NCI-H82 (cell line): ENCODE measurements around the gene SREBF2.

Experiments used
- DNase-seq: peaks from one replicate; lab custom pipeline; 2025; lab: John Stamatoyannopoulos, UW

The SREBF2 gene

DNA sequence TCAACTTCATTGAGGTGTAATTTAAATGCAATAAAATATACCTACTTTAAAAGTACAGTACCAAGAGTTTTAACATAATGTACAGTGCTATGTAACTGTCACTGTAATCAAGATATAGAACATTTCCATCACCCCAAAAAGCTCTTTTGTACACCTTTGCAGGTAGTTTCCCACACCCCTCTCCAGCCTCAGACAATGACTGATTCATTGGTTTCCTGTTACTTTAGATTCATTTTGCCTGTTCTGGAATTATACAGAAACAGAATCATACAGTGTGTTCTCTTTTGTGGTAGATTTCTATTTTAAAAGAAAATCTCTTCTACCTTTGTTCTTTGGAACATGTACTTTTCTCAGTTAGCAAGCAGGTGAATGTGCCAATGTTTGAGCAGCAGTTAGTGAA lies 43.8 kb downstream of the SREBF2 start:
- DNase-seq = no peak

DNA sequence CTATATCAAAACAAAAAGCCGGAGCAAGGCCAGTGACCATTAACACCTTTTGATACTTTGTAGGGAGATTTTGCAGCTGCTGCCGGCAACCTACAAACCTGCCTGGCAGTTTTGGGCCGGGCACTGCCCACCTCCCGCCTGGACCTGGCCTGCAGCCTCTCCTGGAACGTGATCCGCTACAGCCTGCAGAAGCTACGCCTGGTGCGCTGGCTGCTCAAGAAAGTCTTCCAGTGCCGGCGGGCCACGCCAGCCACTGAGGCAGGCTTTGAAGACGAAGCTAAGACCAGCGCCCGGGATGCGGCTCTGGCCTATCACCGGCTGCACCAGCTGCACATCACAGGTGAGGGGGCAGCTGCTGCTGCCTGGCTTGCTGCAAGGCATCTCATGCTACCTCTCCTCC lies 47.7 kb downstream of the SREBF2 start:
- DNase-seq = no peak

DNA sequence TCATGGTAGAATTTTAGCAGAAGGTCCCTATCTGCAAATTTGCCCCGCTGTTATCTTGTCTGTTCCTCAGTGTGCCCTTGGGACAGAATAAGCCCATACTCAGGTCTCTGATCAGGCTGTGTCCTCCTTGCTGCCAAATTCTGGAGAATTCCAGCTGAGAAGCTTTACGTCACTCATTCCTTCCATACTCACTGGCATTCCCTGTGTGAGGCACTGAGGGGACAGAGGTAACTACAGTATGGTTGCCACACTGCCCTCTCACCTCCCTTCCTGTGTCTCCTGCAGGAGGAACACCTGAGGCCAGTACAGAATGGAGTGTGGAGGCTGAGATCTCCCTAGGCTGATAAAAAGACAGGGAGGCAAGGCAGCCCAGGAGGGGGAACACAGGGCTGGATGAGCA lies 50.5 kb downstream of the SREBF2 start:
- DNase-seq = no peak

DNA sequence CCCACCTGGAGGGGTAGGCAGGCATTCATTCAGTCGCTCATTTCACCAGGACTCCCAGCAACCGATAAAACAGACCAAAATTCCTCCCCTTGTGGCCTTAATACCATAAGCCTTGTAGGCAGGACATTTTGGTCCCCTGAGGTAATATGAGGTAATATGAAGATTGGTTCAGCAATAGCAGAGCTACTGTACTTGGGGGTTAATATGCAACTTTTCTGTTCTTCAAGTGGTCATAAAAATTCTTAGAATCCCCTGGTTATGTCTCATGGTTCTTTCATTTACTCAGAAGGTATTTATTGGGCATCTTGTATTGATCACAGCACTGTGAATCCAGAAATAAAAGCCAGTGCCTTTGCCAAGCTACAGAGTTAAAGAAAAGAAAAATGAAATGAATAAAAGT lies 52.2 kb downstream of the SREBF2 start:
- DNase-seq = no peak

DNA sequence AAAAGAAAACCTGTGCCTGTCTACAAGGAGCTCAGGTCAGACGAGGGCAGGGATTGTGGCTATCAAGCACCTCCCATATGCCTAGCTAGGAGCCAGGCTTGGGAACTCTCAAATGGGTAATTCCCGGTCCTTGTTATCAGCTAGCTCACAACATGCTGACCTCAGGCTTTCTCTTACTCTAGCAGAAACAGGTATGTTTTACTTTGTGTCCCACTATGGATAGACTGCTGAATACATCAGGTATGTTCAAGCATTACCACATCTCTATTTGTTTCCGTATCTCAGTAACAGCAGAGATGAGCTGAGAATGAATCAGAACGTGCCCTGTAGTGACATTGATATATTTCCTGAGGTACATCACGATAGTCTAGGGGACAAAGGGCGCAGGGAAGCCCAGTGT lies 52.6 kb downstream of the SREBF2 start:
- no peak for DNase-seq

DNA sequence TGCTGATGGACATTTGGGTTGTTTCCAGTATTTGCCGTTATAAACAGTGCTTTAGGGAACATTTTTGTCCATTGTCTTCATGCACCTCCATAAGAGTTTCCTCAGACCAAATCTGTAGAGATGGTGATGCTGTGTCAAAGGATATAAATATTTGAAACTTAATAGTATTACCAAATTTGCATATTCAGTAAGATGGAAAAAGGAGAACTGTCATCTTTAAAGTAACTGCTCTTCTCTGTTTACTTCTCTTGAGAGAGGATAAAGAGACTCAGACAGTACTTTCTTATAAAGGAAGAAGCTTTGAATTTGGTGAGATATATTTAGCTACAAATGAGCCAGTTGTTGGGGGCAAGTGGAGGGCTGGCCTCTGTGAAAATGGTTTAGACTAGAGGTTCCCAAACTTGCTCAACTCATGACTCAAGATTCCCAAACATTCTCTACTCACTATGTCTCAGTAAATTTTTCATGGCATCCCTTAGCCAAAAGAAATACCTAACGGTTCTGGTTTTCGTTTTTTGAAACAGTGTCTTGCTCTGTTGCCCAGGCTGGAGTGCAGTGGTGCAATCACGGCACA lies 55.8 kb downstream of the SREBF2 start:
- DNase-seq = no peak

DNA sequence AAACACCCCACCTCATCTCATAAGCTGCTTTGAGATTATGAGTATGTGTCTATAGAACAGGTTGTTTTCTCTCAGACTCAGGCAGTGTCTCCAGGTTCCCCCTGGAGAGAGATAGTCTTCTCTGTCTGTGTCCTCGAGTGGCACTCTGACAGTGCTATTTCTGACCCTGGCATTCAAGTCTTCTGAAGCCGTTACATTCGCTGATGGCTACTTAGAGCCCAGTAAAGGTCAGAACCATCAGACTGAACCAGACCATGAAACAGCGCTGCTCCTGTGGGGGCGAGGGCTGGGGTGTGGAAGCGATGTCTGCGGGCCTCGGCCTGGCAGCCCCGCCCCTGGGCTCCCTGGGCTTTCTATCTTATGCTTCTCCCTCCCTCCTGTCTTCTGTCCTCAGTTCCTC lies 58.5 kb downstream of the SREBF2 start:
- DNase-seq = no peak

DNA sequence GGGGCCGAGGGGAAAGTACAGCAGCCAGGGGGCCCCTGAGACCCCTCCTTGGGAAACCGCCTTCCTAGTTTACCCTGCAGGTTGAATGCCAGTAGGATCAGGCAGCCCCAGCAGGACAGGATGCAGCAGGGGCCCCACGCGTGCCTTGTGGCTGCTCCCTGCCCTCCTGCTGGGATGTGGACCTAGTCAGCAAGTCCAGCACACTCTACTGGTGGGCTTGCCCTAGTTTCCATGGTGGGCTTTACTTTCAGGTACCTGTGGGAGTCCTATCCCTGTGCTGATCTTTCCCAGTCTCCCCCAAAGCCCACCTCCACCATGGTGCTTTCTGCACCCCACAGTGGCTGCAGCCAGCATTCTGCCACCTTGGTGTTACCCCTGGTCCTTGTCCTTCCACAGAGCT lies 59.8 kb downstream of the SREBF2 start:
- DNase-seq = no peak

DNA sequence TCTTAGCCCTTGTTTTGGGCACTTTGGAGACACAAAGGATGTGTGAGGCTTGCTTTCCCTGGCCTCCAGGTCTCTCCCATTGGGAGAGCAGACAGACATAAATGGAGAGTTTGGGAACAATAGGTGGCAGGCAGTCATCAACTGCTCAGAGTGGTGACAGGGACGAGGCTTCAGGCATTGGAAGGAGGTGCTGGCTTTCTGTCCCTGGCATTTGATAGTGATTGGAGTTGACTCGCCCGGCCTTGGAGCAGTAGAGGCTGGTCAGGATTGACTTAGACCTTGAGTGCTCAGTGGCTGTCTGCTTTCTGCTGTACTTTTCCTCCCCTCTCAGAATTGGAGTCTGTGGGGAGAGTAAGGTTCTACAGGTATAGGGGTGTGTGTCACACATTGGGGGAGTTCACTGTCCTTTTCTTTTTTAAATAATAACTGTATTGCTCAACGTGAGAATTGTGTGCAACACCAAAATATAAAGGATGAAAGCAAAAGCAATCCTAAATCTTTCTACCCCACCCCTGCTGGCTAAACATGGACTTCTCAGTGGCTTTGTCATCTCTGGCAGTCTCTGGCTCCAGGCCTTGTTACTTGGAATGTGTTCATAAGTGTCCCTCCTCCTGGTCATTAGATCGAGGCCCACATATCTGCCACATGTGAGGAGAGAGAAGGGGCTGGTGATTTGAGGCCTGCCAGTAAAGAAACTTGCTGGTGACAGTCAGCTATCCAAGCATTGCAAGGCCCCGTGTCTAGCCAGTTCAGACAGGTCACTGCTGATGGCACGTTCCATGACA lies 60.9 kb downstream of the SREBF2 start:
- DNase-seq = no peak

DNA sequence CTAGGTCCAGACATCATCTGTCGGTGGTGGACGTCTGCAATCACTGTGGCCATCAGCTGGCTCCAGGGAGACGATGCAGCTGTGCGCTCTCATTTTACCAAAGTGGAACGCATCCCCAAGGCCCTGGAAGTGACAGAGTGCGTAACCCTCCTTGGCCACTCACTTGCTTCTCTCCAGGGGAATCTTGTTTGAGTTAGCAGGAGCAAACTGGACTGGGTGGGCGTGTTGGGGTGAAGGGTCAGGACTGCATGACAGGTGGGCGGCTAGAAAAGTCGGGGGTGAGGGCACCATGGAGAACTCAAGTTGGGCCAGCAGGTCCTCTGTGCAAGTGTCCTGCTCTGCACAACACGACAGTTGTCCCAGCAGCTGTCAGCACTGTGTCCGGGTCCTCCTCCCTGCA lies 65.7 kb downstream of the SREBF2 start:
- DNase-seq = no peak

DNA sequence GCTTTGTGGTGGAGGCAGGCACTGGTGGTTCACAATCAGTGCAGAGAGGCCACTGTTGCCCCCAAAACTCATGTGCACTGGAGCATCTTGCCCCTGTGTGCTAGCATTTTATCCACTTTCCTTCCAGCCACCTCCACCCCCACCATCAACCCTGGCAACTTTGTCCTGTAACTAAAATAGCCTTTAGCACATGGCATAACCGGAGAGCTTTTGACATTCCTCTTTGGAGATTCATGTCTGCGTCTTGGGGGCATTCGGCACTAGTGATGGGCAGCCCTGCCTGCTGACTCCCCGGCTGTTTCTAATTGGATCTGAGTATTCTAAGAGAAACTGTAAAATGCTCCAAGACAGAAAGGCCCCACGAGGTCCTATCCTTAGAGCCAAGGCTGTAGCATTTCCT lies 66.2 kb downstream of the SREBF2 start:
- no peak for DNase-seq

DNA sequence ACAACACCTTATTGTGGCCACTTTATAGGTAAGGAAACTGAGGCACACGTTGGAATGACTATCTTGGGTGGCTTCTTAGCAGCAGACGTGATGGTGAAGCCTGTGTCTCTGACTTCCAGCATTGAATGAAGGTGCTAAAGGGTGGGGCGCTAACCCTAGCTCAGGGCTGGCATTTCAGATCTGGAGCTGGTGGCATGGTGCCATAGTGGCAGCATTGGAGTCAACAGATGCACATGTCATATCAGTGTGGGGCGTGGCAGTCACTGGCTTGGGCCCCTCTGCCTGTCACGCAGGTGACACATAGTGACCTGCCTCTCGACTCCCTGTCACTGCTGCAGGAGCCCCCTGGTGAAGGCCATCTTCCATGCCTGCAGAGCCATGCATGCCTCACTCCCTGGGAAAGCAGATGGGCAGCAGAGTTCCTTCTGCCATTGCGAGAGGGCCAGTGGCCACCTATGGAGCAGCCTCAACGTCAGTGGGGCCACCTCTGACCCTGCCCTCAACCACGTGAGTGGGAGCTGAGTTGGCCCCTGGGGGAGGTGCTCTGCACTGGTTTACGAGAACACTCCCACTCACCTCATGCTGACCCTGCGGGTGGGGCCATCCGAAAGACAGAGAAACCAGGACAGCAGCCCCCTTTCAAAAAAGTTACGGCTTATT lies 67.2 kb downstream of the SREBF2 start:
- DNase-seq = no peak

DNA sequence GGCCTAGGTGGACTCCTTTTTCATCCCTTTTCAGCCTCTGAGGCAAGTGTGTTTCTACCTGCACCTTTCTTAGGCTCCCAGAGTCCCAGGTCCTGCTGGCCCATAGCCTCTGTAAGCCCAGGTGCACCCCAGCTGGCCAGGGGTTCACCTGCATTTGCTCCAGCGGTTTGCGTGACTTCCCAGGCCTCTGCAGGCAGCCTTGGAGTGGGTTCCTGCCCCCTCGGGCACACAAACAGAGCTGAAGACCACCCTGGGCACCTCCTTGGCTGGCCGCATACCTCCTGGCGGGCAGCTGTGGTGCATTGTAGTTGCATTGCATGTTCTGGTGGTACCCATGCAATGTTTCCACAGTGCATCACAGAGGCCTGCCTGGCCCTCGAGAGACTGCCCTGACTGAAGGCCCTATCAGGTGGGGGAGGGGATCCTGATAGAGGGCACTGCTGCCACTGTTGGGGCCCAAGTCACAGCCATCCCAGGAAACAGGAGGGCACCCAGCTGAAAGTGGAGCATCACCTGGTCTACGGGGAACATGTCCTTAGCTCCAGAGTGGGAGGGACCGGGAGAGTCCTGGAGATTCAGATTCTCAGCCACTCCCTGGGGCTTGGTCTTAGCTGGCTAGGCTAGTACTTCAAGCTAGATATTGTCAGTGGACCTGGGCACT lies 67.9 kb downstream of the SREBF2 start:
- no peak for DNase-seq

DNA sequence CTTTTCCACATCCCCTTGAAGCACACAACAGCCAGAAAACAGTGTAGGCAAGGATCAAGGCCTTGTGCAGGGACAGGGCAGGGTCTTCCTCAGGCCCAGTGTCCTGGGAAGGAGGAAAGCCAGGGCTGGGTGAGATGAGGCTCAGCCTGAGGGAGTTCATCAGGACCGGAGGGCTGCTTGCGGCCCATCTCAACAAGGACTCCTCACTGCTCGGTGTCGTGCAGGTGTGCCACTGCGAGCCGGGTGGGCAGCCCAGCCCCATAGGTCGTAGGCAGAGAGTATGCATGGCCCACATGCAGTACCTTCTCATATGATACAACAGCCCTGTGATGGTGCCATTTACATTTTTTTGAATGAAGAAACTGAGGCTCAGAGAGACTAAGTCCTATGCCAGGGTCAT lies 69.1 kb downstream of the SREBF2 start:
- no peak for DNase-seq

DNA sequence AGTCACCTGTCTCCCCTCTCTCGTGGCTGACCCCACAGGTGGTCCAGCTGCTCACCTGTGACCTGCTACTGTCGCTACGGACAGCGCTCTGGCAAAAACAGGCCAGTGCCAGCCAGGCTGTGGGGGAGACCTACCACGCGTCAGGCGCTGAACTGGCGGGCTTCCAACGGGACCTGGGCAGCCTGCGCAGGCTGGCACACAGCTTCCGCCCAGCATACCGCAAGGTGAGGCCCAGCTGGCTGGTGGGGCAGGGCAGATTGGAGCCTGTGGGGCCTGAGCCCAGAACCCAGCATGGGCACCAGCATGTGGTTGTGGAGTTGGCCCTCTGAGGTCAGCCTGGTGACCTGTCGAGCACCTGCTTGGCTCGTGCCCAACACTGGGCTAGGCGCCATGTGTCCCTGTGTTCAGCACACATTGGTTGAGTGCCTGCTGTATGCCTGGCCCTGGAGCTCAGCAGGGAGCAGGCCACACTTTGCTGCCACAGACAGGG lies 70.1 kb downstream of the SREBF2 start:
- no peak for DNase-seq

DNA sequence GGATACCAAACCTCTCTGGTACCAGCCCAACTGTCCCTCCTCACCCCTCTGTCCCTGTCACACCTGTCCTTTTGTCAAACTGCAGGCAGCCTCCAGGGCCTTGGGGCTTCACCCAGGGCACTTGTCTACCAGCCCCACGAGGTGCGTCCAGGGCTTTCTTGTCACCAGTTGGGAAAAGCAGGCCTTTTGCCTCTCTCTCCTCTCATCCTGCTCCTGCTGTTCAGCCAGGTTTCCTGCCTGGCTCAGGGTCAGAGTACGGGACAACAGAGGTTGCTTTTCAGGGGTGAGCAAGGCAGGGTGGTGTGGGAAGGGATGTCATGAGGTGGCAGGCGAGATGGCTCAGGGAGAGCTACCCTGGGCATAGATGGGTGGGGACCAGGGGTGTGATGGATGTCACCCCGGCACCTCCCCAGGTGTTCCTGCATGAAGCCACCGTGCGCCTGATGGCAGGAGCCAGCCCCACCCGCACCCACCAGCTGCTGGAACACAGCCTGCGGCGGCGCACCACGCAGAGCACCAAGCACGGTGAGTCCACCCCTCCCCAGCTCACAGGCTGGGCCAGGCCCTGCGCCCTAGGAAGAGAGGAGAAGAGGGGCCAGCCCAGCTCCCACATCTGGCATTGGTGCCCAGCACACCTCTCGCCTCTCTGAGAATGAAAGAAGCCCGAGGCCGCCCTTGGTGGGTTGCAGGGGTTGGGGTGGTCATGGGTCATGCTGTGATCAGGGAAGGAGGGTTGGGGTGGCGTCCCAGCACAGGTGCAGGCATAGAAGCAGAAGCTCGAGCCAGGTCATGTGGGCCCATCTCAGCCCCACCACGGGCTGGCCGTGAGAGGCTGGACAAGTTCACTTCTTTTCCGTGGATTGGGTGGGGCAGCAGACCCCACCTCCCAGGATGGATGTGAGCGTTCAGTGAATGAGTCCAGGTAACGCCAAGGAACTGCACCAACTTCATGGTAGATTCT lies 71.8 kb downstream of the SREBF2 start:
- no peak for DNase-seq

DNA sequence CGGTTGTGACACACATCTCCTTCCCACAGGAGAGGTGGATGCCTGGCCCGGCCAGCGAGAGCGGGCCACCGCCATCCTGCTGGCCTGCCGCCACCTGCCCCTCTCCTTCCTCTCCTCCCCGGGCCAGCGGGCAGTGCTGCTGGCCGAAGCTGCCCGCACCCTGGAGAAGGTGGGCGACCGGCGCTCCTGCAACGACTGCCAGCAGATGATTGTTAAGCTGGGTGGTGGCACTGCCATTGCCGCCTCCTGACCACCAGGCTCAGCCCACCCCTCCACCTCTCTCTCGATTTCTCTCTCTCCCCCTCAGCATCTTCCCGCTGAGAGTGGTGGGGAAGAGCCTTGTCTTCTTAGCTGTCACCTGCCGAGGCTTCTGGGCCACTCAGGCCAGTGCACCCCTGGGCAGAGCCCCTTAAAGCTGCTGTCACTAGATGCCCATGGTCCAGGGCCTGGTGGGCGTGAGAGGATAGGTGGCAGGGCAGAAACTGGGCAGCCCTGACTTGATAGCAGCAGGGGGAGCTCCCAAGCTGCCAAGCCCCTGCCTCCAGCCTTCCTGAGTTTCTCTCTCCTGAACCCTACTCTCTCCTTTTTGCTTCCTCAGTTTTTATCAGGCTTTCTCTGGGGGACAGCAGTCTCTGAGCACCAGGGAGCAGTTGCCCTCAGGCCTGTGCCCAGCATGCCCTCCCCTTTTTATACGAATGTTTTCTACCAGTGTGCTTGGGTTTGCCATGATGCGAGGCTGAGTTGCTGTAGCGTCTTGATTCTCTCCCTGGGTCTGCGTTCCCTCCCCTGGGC lies 72.7 kb downstream of the SREBF2 start:
- DNase-seq = no peak

DNA sequence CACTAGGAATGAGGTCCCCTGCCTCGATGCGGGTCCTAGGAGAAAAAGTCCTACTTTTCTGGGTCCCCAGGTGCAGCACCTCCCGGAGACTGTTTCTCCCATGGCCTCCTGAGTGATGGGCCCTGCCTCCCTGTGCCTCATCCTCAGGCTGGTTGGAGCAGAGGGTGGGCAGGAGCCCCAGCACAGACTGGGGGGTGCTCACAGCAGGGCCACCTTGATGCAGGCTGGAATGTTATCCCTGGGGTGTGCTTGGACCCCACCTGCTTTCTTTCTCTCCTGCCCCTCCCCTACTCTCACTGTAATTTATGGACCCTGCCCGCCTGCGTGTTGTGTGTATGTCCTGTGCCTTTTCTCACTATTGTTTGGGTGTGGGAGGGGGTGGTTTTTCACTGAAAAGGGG lies 73.9 kb downstream of the SREBF2 start:
- no peak for DNase-seq

DNA sequence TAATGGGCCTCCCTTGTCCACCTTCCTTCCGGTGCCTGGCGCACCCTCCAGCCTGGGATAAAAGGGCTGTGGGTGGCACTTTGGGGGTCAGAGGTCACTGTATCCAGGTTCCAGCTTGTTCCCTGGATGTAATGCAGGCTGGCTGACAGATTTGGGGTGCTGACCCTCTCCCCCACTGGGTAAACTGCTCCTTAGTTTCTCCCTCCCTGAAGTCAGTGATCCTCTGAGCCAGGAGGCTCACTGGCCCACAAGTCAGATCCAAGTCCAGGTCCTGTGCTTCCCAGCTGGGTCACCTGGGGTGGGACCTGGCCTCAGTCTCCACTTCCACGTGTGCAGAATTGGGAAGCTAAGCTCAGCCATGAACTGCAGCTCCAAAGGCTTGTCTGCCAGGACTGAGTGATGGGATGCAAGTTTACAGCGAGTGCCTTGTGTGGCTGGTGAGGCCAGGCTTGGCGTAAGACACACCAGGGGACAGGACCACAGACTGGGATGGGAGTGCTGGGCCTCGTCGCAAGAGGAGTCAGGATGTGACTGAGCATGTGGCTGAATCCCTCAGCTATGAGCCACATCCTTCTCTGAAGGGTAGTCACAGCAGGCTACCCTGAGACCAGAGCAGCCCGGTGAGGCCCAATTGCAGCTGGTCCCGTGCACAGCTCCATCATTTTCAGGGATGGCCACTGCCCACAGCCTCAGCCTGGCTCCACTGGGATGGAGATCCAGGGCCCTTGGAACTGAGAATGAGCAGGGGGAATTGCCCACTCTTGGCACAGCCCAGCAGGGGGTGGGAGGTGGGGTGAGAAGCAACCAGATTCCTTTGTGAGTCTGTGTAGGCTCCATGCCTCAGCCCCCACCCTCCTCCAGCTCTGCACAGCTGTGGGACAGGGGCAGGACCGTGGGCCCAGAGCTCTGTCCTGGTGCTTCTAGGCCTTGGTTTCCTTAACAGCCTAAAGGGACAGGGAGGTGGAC lies 74.8 kb downstream of the SREBF2 start:
- peak; percentile 29 for DNase-seq
